Stimulated activated CD4-positive, alpha-beta T cell treated with anti-CD3 and anti-CD28 coated beads, Interleukin-1b, Interleukin-23, amount 100 ng/mL, for 48 hours (primary cell): Measurements from ENCODE around the gene ERC2.

ENCODE experiments used
- DNase-seq: peaks from one replicate; pipeline ENCODE4 v3.0.0-alpha.2; 2020

The ERC2 gene

GRCh38 chr3:55654123-55654760 is 814.0 kb downstream of the ERC2 start:
- no peak for DNase-seq

DNA sequence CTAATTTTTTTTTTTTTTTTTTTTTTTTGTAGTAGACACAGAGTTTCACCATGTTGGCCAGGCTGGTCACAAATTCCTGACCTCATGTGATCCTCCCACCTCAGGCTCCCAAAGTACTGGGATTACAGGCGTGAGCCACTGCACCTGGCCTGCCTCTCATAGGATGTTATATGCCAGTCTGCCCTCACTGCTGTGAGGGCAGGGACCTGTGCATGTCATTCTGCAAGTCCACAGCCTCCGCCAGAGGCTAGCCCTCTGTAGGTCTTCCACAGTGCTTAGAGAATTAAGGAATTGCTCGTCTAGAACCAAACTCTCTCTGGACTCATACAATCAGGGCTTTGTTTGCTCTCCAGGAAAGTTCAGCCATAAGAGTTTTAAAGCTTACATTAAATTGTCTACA is 817.3 kb downstream of the ERC2 start:
- no peak for DNase-seq

GRCh38 chr3:55650011-55650410 is 818.3 kb downstream of the ERC2 start:
- no peak for DNase-seq

DNA sequence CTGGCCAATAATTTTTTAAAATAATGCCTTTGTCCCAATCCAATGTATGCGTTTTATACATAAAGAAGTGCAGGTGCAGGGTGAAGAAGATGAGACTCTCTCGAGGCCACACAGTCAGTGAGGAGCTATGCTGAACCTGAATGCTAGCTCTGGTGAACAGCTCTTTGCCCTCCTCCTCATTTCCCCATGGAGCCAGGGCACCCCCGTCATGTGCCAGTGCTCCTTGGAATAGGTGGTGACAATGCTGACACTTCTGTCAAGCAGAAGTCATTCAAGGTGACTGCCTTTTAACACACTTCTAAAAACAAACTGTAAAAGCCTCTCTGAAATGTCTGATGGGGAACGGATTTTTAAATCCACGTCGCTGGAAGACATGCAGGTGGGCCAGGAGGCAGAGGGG is 818.7 kb downstream of the ERC2 start:
- no peak for DNase-seq

DNA sequence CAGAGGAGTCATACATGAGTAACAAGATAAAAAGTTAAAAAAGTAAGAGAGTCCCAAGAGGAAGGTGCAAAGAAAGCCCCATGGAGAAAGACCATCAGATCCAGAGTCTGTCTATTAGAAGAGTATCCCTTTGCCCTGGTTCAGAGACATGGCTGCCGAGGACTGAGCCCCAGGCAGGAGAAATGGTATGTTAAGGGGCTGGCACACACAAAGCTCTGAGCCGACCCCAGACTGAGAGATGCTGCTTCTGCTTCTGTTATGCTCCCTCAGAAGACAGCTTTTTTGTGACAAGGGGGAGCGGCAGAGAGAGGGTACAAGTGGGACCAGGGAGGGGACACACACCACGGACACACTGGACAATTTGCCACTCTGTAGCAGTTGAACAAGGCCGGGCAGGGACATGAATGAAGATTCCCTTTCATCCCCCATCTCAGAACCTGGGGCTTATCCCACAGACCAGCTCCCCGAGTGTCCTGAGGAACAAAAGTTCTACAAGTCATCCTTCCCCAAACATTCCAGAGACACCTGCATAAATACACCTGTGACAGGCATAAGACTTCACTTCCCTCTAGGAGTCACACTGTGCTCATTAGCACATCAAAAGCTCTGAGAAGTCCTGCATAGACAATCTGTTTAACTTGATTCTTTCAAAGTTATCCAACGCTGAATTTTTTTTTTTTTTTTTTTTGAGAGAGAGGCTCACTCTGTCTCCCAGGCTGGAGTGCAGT is 819.5 kb downstream of the ERC2 start:
- no peak for DNase-seq

DNA sequence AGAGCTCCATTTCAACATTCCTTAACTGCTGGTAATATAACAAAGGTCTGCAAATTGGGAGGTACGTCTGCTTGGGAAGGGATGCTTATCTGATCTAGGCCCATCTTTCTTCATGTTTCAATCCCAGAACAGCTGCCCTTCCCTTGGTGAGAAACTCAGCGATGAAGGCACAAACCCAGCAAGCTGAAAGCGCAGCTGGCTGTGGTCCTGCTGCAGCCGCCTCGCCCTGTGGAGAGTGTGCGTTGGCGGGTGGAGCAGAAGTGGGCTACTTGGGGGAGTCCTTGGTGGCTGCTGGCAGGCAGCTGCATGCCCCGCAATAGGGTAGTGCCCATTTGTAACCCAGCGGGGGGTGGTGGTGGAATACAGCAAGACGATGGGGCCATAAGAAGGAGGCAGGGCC is 820.6 kb downstream of the ERC2 start:
- no peak for DNase-seq

GRCh38 chr3:55647063-55647462 is 821.2 kb downstream of the ERC2 start:
- no peak for DNase-seq

GRCh38 chr3:55646121-55646520 is 822.1 kb downstream of the ERC2 start:
- DNase-seq = no peak

GRCh38 chr3:55645422-55645821 is 822.8 kb downstream of the ERC2 start:
- DNase-seq = no peak

DNA sequence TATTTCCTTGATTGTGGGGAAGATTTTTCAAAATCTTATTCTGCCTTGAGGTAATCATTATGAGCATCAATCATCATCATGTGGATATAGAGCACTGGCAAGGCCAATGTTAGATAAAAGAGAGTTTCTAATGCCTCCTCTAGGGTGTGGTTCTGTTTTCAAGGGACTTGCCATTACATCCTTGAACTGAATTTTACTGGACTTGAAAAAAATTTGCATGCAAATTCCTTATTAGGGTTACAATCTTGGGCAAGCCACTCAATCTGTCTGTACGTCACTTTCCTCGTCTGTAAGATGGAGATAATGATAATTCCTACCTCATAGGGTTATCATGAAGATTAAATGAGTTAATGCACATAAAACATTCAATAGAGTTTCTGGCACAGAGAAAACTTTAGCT is 825.0 kb downstream of the ERC2 start:
- no peak for DNase-seq

- DNase-seq = no peak
These were observed 826.3 kb downstream of the ERC2 start for GRCh38 chr3:55641964-55642363.

DNA sequence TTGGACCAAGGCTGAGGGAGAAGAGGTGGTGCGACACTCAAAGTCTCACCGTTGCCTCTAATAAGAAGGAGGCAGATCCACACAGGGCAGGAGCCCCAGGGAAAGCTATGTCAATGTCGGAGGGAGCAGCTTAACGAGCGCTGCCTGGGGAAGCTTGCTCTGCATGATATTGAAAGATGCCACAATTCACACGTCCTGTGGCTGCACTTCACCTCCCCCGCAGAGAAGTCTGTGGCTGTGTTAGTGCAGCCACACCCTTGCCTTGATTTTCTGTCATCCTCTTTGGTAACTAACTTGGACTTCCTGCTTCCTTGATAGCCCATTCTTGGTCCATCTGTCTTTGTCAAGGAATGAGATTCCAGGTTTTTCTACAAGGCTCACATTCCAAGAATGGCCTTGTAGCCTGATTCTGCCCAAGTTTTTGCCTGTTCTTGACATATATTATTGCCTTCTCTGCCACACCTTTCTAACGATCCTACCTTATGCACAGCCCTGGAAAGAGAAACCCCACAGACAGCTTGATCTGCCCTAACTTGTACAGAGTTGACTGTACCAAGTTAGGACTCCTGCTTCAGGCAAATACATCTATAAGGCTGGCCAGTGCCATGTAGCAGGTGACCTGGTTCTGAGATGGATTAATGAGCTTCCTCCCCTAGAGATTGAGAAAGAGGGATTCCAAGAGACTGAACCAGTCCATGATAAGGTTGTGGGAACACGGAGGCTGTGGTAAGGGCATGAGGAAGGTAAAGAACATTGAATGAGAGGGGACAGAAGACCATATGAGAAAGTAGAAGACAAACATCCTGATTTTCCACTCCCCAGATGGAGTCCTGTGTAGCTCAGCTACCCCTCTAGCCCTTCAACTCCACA is 828.1 kb downstream of the ERC2 start:
- DNase-seq = no peak

DNA sequence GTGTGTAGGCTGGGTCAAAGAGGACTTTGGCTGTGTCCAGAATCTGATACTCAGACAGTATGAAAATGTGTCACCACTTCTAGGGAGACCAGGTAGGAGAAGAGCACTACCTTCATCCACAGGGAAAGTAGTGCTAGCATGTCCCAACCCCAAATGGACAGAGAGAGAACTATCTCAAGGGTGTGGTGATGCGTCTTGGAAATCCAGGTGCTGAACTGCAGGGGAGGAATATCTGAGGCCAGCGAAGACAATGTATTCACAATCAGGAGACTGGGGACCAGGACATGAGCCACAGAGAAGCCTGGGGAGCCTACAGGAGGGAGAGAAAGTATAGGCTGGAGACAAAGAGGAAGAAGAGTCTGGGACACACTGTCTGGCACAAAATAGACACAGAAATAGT is 829.1 kb downstream of the ERC2 start:
- no peak for DNase-seq

DNA sequence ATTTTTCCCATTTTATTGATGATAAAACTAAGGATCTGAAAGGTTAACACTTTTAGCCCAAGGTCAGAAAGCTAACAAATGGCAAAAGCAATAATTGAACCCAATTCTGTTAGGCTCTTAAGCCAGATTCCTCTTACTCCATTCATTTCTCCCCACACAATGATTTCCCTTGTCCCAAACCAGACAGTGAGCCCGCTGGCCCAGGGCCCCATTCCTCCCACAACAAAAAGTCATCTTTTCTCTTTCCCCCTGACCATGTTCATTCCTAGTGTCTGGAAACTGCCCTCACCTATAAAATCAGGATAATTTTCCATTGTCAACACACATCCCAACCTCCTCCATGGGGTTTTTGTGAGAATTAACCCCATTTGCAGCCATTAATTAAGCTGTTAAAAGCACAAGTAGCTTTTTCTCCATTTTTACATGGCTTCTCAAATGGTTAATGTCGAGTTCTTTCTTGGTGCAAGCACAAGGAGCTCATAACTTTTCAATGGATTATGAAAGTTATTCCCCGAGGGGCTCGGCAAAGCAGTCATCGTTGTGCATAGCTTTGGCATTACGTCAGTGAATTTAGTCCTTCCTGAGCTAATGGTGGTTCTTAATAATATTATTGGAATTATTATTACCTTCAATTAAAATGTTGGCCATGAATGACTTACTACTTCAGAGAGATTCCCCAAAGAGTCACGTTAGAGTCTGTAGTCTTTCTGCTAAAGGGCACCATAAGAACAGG is 830.2 kb downstream of the ERC2 start:
- no peak for DNase-seq

DNA sequence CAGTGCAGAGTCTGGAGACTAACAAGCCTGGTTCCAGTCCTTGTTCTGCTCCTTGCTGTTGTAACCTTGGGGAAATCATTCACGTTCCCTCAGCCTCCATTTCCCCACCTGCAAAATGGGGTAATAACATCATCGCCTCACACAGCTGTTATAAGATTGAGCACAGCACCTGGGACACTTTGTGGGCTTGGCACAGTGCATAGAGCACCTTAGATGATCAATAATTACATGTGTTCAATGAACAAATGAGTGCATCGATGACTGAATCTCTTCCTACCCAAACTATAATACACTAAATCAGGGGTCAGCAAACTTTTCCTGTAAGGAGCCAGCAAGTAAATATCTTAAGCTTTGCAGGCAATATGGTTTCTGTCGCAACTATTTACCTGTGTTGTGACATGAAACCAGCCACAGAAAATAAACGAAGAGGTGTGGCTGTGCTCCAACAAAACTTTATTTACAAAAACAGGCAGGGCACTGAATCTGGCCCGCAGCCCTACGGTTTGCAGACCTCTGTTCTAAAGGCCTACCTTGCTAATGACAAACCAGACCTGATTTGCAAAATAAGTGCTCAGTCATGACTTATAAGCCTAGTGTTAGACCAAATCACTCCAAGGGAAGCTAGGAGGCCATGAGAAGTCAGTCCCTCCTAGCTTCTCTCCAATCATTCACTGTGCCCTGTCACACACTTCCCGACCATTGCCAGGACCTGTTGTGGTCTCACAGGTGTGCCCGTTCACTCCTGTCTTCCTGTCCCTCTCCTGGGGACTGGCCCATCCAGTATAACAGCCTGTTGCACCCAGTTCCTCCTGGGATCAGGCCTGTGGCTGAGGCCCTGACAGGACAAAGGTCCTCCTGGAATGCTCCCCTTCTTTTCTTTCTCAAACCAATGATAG is 831.7 kb downstream of the ERC2 start:
- no peak for DNase-seq

DNA sequence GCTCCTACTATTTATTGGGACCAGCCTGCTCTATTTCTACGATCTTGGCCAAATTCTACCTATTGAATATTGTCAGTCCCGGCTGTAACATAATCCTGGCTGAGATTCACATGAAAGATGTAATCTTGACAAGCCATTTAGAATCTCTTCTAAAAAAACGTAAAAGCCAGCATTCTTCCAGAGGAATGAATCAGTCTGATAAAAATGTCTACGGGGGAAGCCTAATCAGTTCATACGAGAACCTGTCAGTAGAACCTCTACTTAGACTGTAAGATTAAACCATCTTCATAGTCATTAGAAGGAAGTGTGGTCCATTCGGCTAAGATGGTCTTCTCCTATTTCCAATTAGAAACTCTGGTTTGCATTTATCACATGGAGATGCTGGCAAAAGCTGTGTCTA is 833.9 kb downstream of the ERC2 start:
- DNase-seq = no peak

DNA sequence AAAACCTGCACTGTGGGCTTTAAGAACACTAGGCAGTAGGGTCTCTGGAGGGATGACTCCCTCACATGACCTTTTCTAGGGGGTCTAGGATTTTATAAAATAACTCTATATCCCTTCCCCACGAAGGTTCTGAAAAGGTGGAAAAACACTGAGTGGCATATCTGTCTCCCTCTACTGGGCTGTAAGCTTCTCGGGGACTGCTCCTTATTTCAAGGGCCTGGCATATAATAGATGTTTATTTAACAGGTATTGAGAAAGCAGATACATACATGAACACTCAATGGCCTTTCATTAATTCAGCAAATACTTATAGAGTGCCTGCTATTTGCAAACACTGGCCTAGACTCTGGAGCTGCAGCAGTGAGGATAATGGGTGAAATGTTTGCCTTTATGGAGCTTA is 834.9 kb downstream of the ERC2 start:
- DNase-seq = no peak

DNA sequence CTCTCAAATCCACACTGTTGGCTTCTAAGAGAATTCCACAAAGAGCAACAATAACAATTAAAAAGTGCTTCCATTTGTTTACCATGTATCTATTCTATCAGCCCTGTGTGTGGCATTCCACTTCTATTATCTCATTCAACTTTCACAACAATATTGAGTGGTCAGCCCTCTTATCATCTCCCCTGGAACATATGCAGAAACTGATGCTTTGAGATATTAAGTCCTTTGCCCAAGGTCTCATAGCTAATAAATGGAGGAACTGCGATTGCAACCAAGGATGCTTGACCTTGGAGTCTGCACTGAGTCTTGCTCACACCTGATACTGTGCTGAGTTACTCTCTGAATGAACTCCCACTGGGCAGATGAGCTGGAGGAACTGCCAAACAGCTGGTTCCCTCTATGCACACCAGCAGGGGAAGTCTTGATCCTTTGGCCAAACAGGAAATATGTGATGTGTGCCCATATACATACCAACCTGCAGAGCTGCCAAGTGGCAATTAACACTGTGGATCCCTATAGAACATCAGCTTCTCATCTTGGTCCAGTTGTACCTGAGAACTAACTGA is 836.4 kb downstream of the ERC2 start:
- DNase-seq = no peak

GRCh38 chr3:55630921-55631299 is 837.4 kb downstream of the ERC2 start:
- DNase-seq = no peak

DNA sequence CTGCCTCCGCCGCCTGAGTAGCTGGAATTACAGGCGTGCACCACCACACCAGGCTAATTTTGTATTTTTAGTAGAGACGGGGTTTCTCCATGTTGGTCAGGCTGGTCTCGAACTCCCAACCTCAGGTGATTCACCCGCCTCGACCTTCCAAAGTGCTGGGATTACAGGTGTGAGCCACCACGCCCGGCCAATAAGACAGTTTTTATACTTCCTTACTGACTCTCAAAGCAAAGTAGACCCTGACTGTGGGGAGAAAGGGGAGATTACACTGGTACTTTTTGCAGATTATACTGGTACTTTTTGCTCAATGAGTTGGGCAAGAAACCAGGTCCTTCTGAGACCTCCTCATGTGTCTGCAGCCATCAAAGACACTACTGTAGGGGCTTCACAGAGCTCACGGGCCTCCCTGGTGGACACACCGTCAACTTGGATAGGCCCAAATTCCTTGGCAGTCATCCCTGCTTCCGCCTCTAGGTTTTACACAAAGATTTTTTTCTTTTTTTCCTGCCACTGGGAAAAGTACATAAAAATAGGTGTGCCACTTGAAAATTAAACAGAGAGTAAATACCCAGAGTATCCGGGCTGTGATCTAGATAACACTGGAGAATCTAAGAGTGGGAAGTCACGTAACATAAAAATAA is 837.9 kb downstream of the ERC2 start:
- no peak for DNase-seq

GRCh38 chr3:55629432-55629831 is 838.8 kb downstream of the ERC2 start:
- no peak for DNase-seq
